GM18867 (cell line): ENCODE results near the gene TSGA10IP.

ENCODE experiments used
- ATAC-seq: cut with Tn5 transposase; IDR thresholded peaks from one replicate; pipeline ENCODE4 v1.9.1; 2021; ENCODE audit warnings: mild to moderate bottlenecking, moderate library complexity; ENCODE audit not compliant: unreplicated experiment

Gene TSGA10IP

DNA sequence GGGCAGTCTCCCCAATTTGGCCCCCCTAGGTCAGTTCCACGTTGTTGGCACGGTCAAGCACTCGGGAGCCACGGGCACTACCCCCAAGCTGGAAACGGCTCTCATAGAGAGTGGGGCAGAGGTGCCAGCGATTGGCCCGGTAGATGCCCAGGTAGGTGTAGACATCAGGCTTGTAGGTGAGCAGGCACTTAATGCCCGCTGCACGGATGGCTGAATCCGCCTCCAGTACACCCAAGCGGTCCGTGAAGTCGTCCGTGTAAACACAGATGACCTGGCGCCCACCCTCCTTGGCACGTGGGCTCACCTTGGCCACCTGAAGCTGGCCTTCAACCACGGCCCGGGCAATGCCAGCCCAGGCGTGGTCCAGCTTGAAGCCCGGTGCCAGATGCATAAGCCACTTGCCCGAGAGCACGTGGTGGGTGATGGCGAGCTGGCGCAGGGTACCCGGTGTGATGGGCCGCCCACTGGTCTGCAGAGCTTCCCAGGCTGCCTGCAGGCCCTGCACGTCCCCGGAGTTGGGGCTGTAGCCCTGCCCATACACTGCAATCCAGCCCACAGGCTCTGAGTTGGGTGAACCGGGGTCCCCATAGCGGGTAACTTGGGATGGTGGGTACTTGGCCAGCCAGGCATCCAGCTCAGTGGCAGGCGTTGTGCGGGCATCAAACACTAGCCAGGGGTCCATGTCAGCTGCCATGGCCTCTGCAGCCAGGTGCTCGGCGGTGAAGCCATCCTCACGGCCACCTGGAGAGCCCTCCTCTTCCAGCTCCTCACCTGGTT lies 27.7 kb upstream of the TSGA10IP start:
- ATAC-seq = no peak

DNA sequence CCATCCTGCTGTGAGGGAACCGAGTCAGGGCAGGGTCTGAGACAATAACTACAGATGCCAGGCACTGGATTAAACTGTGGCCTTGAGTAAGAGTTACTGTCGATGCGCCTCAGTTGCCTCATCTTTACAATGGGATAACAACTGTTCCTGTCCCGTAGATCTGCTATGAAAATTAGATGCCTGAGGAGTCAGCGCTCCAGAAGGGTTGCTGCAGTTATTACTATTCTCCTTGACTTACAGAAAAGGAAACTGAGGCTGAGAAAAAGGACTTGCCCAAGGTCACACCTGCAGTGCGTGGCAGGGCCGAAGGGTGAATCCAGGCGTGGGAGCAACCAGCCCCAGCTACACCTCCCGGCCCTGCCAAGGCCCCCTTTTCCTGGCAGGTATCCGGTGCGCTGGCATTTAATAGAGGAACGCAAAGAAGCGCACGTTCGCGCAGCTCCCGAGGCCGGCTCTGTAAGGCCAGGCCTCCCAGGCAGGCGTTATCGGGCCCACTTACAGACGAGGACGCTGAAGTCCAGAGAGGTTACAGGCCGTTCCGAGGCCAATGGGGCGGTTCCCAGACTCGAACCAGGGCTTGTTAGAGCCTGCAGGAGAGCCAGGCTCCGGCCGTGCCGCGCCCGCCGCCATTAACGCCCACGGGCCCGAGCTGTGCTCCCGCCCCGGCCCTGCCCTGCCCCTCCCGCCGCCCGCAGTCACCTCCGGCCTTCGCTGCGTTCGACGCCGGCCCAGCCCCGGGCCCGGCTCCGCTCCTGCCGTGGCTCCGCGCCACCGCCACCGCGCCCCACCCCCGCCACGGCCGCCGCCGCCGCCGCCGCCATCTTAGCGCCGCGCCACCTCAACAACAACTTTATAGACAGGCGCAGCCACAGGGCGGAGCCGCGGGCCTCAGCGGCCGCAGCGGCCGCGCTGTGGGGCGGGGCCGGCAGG lies 26.8 kb upstream of the TSGA10IP start, which contains the start of gene C11orf68:
TSS of gene C11orf68 (minus strand) at position 852 of the 930 bp plus-strand sequence. CDS start at position 821, 31 bp downstream.
- ATAC-seq = peak; percentile 53

GRCh38 chr11:65919141-65919572 lies 26.1 kb upstream of the TSGA10IP start, which contains the start of gene DRAP1:
TSS of gene DRAP1 (plus strand) at chr11:65919426. CDS start at chr11:65919502, 76 bp downstream.
- ATAC-seq = peak; percentile 79

DNA sequence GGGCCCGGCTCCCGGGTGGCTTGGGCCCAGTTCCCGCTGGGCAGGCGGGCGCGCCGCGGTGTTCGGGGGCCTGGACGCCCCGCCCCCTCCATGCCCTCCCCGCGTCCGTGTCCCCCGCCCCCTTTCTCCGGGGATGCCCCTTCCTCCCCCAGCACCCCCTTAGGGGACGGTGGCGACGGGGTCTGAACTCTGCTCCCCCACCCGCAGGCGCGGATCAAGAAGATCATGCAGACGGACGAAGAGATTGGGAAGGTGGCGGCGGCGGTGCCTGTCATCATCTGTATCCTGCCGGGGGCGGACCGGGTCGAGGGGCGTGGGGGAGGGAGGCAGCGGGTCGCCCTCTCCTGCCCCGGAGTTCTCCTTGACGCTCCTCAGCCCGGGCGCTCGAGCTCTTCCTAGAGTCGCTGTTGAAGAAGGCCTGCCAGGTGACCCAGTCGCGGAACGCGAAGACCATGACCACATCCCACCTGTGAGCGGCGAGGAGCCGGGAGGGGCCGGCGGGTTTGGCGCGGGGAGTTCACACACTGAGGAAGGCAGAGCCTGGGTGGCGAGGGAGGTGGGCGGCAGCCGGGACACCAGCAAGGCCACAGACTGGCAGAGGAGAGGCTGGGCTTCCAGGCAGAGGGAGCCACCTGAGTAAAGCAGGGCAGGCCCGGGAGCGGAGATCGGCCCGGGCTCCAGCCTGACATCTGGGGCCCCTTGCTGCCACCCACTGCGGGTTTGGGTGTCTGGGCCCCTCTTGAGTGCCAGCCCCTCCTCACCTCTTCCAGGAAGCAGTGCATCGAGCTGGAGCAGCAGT lies 25.5 kb upstream of the TSGA10IP start:
- ATAC-seq = peak; percentile 36

DNA sequence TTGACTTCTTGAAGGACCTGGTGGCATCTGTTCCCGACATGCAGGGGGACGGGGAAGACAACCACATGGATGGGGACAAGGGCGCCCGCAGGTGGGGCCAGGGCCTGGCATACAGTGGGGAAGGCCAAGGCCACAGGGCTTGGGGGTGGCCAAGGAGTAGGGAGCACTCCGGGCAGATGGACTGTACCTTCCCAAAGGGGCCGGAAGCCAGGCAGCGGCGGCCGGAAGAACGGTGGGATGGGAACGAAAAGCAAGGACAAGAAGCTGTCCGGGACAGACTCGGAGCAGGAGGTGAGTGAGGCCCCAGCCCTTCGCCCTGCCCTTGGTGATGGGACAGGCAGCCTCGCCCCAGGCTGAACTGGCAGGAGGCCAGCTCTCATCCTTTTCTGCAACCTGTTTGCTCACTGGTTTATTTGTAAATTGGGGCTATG lies 24.9 kb upstream of the TSGA10IP start:
- ATAC-seq = no peak

DNA sequence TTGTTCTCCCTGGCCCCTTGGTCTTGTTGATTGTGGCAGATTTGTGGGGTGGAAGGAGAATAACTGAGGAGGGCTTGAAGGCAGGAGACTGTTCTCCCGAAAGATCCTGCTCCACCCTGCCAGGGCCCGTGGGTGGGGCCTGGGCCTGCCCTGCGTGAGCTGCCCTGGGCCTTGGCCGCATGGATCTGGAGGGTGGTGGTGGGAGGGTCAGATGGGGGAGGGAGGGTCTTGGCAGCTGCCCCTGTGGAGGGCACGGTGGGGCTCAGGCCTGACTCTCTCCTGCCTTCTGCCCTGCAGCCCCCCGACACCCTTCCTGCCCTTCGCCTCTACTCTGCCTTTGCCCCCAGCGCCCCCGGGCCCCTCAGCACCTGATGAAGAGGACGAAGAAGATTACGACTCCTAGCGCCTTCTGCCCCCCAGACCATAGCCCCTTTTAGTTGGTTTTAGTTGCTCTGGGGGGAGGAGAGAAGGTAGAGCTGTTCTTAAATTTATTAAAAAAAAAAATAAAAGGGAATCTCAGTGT lies 24.2 kb upstream of the TSGA10IP start:
- no peak for ATAC-seq

GRCh38 chr11:65921876-65922275 lies 23.4 kb upstream of the TSGA10IP start:
- ATAC-seq = no peak

- ATAC-seq = no peak
Observed at GRCh38 chr11:65922565-65922964, 22.7 kb upstream of the TSGA10IP start.

DNA sequence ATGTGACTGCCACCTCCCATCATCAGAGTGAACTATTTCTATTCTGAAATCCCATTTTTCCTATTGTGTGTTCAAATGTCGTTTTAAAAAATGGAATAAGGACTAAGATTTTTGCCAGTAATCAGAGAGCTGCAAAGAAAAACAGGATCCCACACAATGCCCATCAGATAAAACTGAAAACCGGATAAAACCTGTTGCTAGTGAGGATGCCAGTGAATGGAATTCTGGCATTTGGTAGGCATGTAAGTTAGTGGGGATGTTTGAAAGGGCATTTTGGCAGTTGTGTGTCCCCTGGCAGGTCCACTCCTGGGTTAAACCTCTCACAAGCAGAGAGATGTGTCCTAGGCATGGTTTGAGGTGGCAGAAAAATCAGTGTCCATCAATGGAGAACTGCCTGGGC lies 19.9 kb upstream of the TSGA10IP start:
- ATAC-seq = no peak

DNA sequence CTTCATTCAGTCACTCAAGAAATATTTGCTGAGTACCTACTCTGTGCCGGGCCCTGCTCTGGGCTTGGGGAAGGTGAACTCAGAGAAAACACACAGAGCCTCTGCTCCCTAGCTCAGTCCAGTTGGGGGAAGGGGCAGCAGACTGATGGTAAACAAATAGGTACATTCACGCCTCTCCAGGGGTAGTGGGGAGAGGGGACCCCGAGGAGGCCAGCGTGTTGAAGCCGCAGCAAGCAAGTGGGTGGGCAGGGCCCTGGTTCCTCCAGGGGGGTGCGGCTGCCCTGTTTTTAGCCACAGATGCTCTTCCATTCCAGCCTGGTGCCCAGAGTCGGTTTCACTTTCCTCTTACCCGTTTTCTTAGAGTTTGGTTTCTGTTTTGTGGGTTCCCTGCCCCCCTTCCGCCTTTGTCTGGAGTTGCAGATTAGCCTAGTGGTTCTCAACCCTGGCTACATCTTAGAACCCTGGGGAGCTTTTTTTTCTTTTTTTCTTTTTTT lies 17.3 kb upstream of the TSGA10IP start:
- peak; percentile 80 for ATAC-seq

- no peak for ATAC-seq
Observed at GRCh38 chr11:65928667-65929066, 16.6 kb upstream of the TSGA10IP start.

- ATAC-seq = no peak
Observed at GRCh38 chr11:65931773-65932557, 13.3 kb upstream of the TSGA10IP start.

- ATAC-seq = no peak
Observed at GRCh38 chr11:65932558-65932919, 12.7 kb upstream of the TSGA10IP start.

- no peak for ATAC-seq
Observed at GRCh38 chr11:65934014-65934413, 11.3 kb upstream of the TSGA10IP start.

GRCh38 chr11:65937766-65938165 lies 7.5 kb upstream of the TSGA10IP start:
- ATAC-seq = no peak

- ATAC-seq = no peak
Observed at GRCh38 chr11:65941720-65942310, 3.5 kb upstream of the TSGA10IP start.

GRCh38 chr11:65942531-65942930 lies 2.7 kb upstream of the TSGA10IP start:
- no peak for ATAC-seq

DNA sequence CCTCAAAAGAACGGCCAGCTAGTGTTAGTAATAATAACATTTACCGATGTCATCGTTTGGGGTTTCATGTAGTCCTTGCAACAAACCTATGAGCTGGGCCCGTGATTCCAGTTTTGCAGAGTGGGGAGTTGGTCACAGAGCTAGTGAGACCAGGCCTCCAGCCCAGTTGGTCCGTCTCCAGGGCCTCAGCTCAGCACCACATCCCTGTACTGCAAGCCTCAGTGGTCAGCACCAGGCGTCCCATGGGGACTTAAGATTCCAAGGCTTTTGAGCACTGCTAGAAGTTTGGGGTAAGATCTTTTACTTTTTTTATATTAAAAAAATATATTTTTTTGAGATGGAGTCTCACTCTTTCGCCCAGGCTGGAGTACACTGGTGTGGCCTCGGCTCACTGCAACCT lies 1.1 kb upstream of the TSGA10IP start:
- ATAC-seq = no peak

GRCh38 chr11:65944767-65945166 lies 513 bp upstream of the TSGA10IP start:
- no peak for ATAC-seq
